ENCODE data around the gene HAGHL. TPM values are rescaled to one million over a fixed set of nuclear protein-coding genes. Genes with fewer than 3 reads are reported as not detected.
"Not testable (repeated sequence)": the region's sequence is repeated elsewhere in the genome, so short reads cannot be mapped to it uniquely, and the experiment has no call there.

HAGHL gene
- total RNA-seq, 1 donor from 2014 or later, result 1.0 TPM

GRCh38 chr16:740459-740763 is 13.5 kb downstream of the HAGHL start:
- no peaks in the 10 kb centered on the region for H3K9me3 ChIP-seq (ENCODE audit: low read depth)
- H3K27ac ChIP-seq, result no peak overlapping the region
- peaks cover 5% of the 10 kb centered on the region for H3K4me1 ChIP-seq
- Mint-ChIP-seq H3K27ac (no peak overlapping the region), H3K27me3 (ENCODE audit: insufficient read depth, low read depth) (peaks cover 3% of the 10 kb centered on the region), H3K9me3 (no peaks in the 10 kb centered on the region), H3K4me1 (peaks cover 8% of the 10 kb centered on the region), H3K4me3 (peak overlapping the region; percentile 85), H3K36me3 (peaks cover 2% of the 10 kb centered on the region)
- TF ChIP-seq EZH2 (IDR thresholded peaks at IDR 0.05), result no peak
- no peak for TF ChIP-seq CTCF (IDR thresholded peaks at IDR 0.05)
- TF ChIP-seq EZH2phosphoT487 (IDR thresholded peaks at IDR 0.05), result no peak
- H4K20me1 ChIP-seq (ENCODE audit: low read depth), result no peaks in the 10 kb centered on the region
- peak overlapping the region; percentile 71 for H3K9ac ChIP-seq
- H3K4me3 ChIP-seq, result peak overlapping the region; percentile 95
- H3K4me2 ChIP-seq, result peak overlapping the region; percentile 98
- H3F3A ChIP-seq (ENCODE audit: low read depth), result peaks cover 4% of the 10 kb centered on the region
- no peaks in the 10 kb centered on the region for H3K36me3 ChIP-seq
- DNase-seq (ENCODE audit: low spot score), result peak; percentile 35
- H2AFZ ChIP-seq (replicated peaks), result peak overlapping the region; percentile 36
- no peaks in the 10 kb centered on the region for H3K27me3 ChIP-seq
- peaks cover 8% of the 10 kb centered on the region for H3K79me2 ChIP-seq (ENCODE audit: low read depth)

GRCh38 chr16:740764-741505 is 14.0 kb downstream of the HAGHL start, which contains the start of gene CIAO3:
Gene CIAO3, minus strand, starts transcription at chr16:740997. Its CDS starts 12 bp downstream, at chr16:740985.
- Mint-ChIP-seq H3K27ac (no peak within 1 kb of the TSS), H3K9me3 (no peaks in the 10 kb centered on the region), H3K27me3 (ENCODE audit: insufficient read depth, low read depth) (peaks cover 3% of the 10 kb centered on the region), H3K36me3 (peaks cover 2% of the 10 kb centered on the region), H3K4me1 (peaks cover 8% of the 10 kb centered on the region), H3K4me3 (peak within 1 kb of the TSS; percentile 90)
- peak within 1 kb of the TSS; percentile 71 for H3K9ac ChIP-seq
- no peaks in the 10 kb centered on the region for H3K27me3 ChIP-seq
- H3K4me2 ChIP-seq, result peak within 1 kb of the TSS; percentile 98
- H3K4me1 ChIP-seq, result peaks cover 5% of the 10 kb centered on the region
- DNase-seq (ENCODE audit: low spot score), result peak; percentile 97
- H4K20me1 ChIP-seq (ENCODE audit: low read depth), result no peaks in the 10 kb centered on the region
- H3K27ac ChIP-seq, result no peak within 1 kb of the TSS
- TF ChIP-seq CTCF (IDR thresholded peaks at IDR 0.05) (peak; percentile 89), EZH2 (IDR thresholded peaks at IDR 0.05) (no peak)
- H3F3A ChIP-seq (ENCODE audit: low read depth), result peaks cover 4% of the 10 kb centered on the region
- no peaks in the 10 kb centered on the region for H3K9me3 ChIP-seq (ENCODE audit: low read depth)
- H3K36me3 ChIP-seq, result no peaks in the 10 kb centered on the region
- H2AFZ ChIP-seq (replicated peaks), result peak within 1 kb of the TSS; percentile 83
- H3K4me3 ChIP-seq, result peak within 1 kb of the TSS; percentile 95
- H3K79me2 ChIP-seq (ENCODE audit: low read depth), result peaks cover 8% of the 10 kb centered on the region

- H3K4me1 Mint-ChIP-seq, result peaks cover 10% of the 10 kb centered on the region
- H3K4me3 Mint-ChIP-seq, result peak overlapping the region; percentile 90
- no peaks in the 10 kb centered on the region for H4K20me1 ChIP-seq (ENCODE audit: low read depth)
Observed at GRCh38 chr16:741986-742629, 15.2 kb downstream of the HAGHL start.

GRCh38 chr16:742894-743293 is 16.0 kb downstream of the HAGHL start:
- not testable (repeated sequence) for H3K36me3 ChIP-seq; H3K27ac Mint-ChIP-seq; H4K20me1 ChIP-seq (ENCODE audit: low read depth); H3K9me3 Mint-ChIP-seq; H3K27me3 ChIP-seq; H3K4me1 ChIP-seq; H3F3A ChIP-seq (ENCODE audit: low read depth); H2AFZ ChIP-seq (replicated peaks); H3K27me3 Mint-ChIP-seq (ENCODE audit: insufficient read depth, low read depth); H3K9ac ChIP-seq; H3K4me3 ChIP-seq; H3K9me3 ChIP-seq (ENCODE audit: low read depth); H3K4me3 Mint-ChIP-seq; H3K79me2 ChIP-seq (ENCODE audit: low read depth); H3K36me3 Mint-ChIP-seq; DNase-seq (ENCODE audit: low spot score); H3K4me2 ChIP-seq; H3K27ac ChIP-seq
- peaks cover 10% of the 10 kb centered on the region for H3K4me1 Mint-ChIP-seq

More at GRCh38 chr16:741986-742629, 15.2 kb downstream of the HAGHL start:
- peaks cover 2% of the 10 kb centered on the region for H3K36me3 Mint-ChIP-seq
- Histone ChIP-seq H2AFZ (replicated peaks) (no peak overlapping the region), H3F3A (ENCODE audit: low read depth) (peaks cover 4% of the 10 kb centered on the region), H3K27ac (no peak overlapping the region), H3K9me3 (ENCODE audit: low read depth) (no peaks in the 10 kb centered on the region), H3K9ac (no peak overlapping the region), H3K4me1 (peaks cover 5% of the 10 kb centered on the region), H3K79me2 (ENCODE audit: low read depth) (peaks cover 8% of the 10 kb centered on the region), H3K27me3 (no peaks in the 10 kb centered on the region), H3K4me3 (no peak overlapping the region), H3K36me3 (no peaks in the 10 kb centered on the region), H3K4me2 (no peak overlapping the region)
- no peaks in the 10 kb centered on the region for H3K9me3 Mint-ChIP-seq
- no peak for DNase-seq (ENCODE audit: low spot score)
- peaks cover 3% of the 10 kb centered on the region for H3K27me3 Mint-ChIP-seq (ENCODE audit: insufficient read depth, low read depth)
- TF ChIP-seq CTCF (IDR thresholded peaks at IDR 0.05) (no peak), EZH2 (IDR thresholded peaks at IDR 0.05) (no peak), EZH2phosphoT487 (IDR thresholded peaks at IDR 0.05) (no peak)
- H3K27ac Mint-ChIP-seq, result no peak overlapping the region
